Rectal smooth muscle tissue (tissue), 1 donor: Measurements from ENCODE around the gene IRF9.

Experiments
- H3K27ac ChIP-seq: one replicate; pipeline ENCODE4 v1.7.0; 2013; ENCODE audit warnings: low read depth, low read length, inconsistent platforms
- H3K27me3 ChIP-seq: one replicate; pipeline ENCODE4 v1.7.0; 2013; ENCODE audit warnings: low read length; ENCODE audit not compliant: control insufficient read depth, insufficient read depth
- H3K36me3 ChIP-seq: one replicate; pipeline ENCODE4 v1.7.0; 2013; ENCODE audit warnings: low read length; ENCODE audit not compliant: control insufficient read depth, insufficient read depth
- H3K4me1 ChIP-seq: one replicate; pipeline ENCODE4 v1.7.0; 2013; ENCODE audit warnings: low read length; ENCODE audit not compliant: control insufficient read depth, insufficient read depth
- H3K4me3 ChIP-seq: one replicate; pipeline ENCODE4 v1.7.0; 2013; ENCODE audit warnings: low read length
- H3K9ac ChIP-seq: one replicate; pipeline ENCODE4 v1.7.0; 2013; ENCODE audit warnings: low read length

IRF9 gene

GRCh38 chr14:24146453-24146977, 14.6 kb upstream of the IRF9 start, which contains the start of gene PSME2:
Gene PSME2 (minus strand): TSS chr14:24146610. CDS start chr14:24146581, 29 bp downstream.
- Histone ChIP-seq H3K4me3 (peak within 1 kb of the TSS; percentile 92), H3K4me1 (peaks cover 20% of the 10 kb centered on the region), H3K9ac (peak within 1 kb of the TSS; percentile 66), H3K27ac (peak within 1 kb of the TSS; percentile 92), H3K27me3 (no peaks in the 10 kb centered on the region), H3K36me3 (peaks cover 14% of the 10 kb centered on the region)

GRCh38 chr14:24146978-24147760, 13.9 kb upstream of the IRF9 start, which contains the start of gene RNF31:
Gene RNF31 (plus strand): TSS chr14:24147498. CDS start chr14:24147699, 201 bp downstream.
- peaks cover 19% of the 10 kb centered on the region for H3K36me3 ChIP-seq
- peak within 1 kb of the TSS; percentile 92 for H3K4me3 ChIP-seq
- peak within 1 kb of the TSS; percentile 66 for H3K9ac ChIP-seq
- peak within 1 kb of the TSS; percentile 92 for H3K27ac ChIP-seq
- peaks cover 16% of the 10 kb centered on the region for H3K4me1 ChIP-seq
- H3K27me3 ChIP-seq: no peaks in the 10 kb centered on the region

GRCh38 chr14:24147761-24148428, 13.2 kb upstream of the IRF9 start:
- Histone ChIP-seq H3K36me3 (peaks cover 19% of the 10 kb centered on the region), H3K4me3 (peak overlapping the region; percentile 92), H3K4me1 (peaks cover 16% of the 10 kb centered on the region), H3K27me3 (no peaks in the 10 kb centered on the region), H3K27ac (peak overlapping the region; percentile 81), H3K9ac (peak overlapping the region; percentile 58)

- Histone ChIP-seq H3K36me3 (peaks cover 22% of the 10 kb centered on the region), H3K4me1 (peaks cover 16% of the 10 kb centered on the region), H3K9ac (no peak overlapping the region)
Observed at GRCh38 chr14:24149302-24149969, 11.6 kb upstream of the IRF9 start.

GRCh38 chr14:24150061-24150460, 11.0 kb upstream of the IRF9 start:
- H3K36me3 ChIP-seq: peaks cover 29% of the 10 kb centered on the region
- no peak overlapping the region for H3K9ac ChIP-seq
- H3K4me3 ChIP-seq: no peak overlapping the region
- no peak overlapping the region for H3K27ac ChIP-seq
- peaks cover 16% of the 10 kb centered on the region for H3K4me1 ChIP-seq
- H3K27me3 ChIP-seq: no peaks in the 10 kb centered on the region

More at GRCh38 chr14:24149302-24149969, 11.6 kb upstream of the IRF9 start:
- Histone ChIP-seq H3K27ac (no peak overlapping the region), H3K27me3 (no peaks in the 10 kb centered on the region), H3K4me3 (no peak overlapping the region)

- Histone ChIP-seq H3K4me3 (no peak overlapping the region), H3K27me3 (no peaks in the 10 kb centered on the region), H3K9ac (no peak overlapping the region), H3K4me1 (peaks cover 13% of the 10 kb centered on the region), H3K36me3 (peaks cover 34% of the 10 kb centered on the region), H3K27ac (no peak overlapping the region)
Observed at GRCh38 chr14:24150567-24150966, 10.5 kb upstream of the IRF9 start.

- H3K4me3 ChIP-seq: no peak overlapping the region
- H3K9ac ChIP-seq: no peak overlapping the region
- no peaks in the 10 kb centered on the region for H3K27me3 ChIP-seq
- H3K27ac ChIP-seq: no peak overlapping the region
- peaks cover 9% of the 10 kb centered on the region for H3K4me1 ChIP-seq
- H3K36me3 ChIP-seq: peaks cover 38% of the 10 kb centered on the region
Observed at GRCh38 chr14:24150993-24151392, 10.1 kb upstream of the IRF9 start.

GRCh38 chr14:24151404-24152080, 9.5 kb upstream of the IRF9 start:
- Histone ChIP-seq H3K27me3 (no peaks in the 10 kb centered on the region), H3K9ac (no peak overlapping the region), H3K27ac (no peak overlapping the region), H3K4me1 (peaks cover 7% of the 10 kb centered on the region), H3K4me3 (no peak overlapping the region), H3K36me3 (peaks cover 39% of the 10 kb centered on the region)

- Histone ChIP-seq H3K36me3 (peaks cover 54% of the 10 kb centered on the region), H3K9ac (no peak overlapping the region), H3K27me3 (no peaks in the 10 kb centered on the region), H3K4me3 (no peak overlapping the region), H3K27ac (no peak overlapping the region), H3K4me1 (no peaks in the 10 kb centered on the region)
Observed at GRCh38 chr14:24155100-24155499, 6.0 kb upstream of the IRF9 start.

GRCh38 chr14:24156840-24157239, 4.2 kb upstream of the IRF9 start:
- H3K27me3 ChIP-seq: no peaks in the 10 kb centered on the region
- no peak overlapping the region for H3K4me3 ChIP-seq
- H3K36me3 ChIP-seq: peaks cover 40% of the 10 kb centered on the region
- H3K9ac ChIP-seq: no peak overlapping the region
- no peak overlapping the region for H3K27ac ChIP-seq
- H3K4me1 ChIP-seq: peaks cover 8% of the 10 kb centered on the region

GRCh38 chr14:24157331-24157730, 3.7 kb upstream of the IRF9 start:
- H3K27me3 ChIP-seq: no peaks in the 10 kb centered on the region
- peaks cover 36% of the 10 kb centered on the region for H3K36me3 ChIP-seq
- no peak overlapping the region for H3K9ac ChIP-seq
- H3K4me3 ChIP-seq: no peak overlapping the region
- H3K4me1 ChIP-seq: peaks cover 12% of the 10 kb centered on the region
- no peak overlapping the region for H3K27ac ChIP-seq
